ENCODE results near the gene PHYHD1. TPM values are rescaled to one million over a fixed set of nuclear protein-coding genes. Genes with fewer than 3 reads are reported as not detected.

Gene PHYHD1
- total RNA-seq, 1 donor from 2014 or later = 23.6 TPM

DNA sequence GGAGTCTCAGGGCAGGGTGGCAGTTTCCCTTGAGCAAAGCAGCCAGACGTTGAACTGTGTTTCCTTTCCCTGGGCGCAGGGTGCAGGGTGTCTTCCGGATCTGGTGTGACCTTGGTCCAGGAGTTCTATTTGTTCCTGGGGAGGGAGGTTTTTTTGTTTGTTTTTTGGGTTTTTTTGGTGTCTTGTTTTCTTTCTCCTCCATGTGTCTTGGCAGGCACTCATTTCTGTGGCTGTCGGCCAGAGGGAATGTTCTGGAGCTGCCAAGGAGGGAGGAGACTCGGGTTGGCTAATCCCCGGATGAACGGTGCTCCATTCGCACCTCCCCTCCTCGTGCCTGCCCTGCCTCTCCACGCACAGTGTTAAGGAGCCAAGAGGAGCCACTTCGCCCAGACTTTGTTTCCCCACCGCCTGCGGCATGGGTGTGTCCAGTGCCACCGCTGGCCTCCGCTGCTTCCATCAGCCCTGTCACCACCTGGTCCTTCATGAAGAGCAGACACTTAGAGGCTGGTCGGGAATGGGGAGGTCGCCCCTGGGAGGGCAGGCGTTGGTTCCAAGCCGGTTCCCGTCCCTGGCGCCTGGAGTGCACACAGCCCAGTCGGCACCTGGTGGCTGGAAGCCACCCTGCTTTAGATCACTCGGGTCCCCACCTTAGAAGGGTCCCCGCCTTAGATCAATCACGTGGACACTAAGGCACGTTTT, 3.5 kb upstream of the PHYHD1 start:
- peak; percentile 79 to 94 for TF ChIP-seq POLR2AphosphoS5 (IDR thresholded peaks at IDR 0.05; ENCODE audit: insufficient read depth in 1 of 2, low read depth in 1 of 2)
- no peak for TF ChIP-seq POLR2A (IDR thresholded peaks at IDR 0.05)
- TF ChIP-seq CTCF (IDR thresholded peaks at IDR 0.05) = no peak
- DNase-seq (ENCODE audit: extremely low spot score in 2 of 2) = no peak
- H3K4me1 ChIP-seq = peaks cover 91% of the 10 kb centered on the region
- peaks cover 0 to 13% of the 10 kb centered on the region in 2 donors for H3K36me3 ChIP-seq
- H3K27ac ChIP-seq = peak overlapping the region; percentile 96
- no peaks in the 10 kb centered on the region for H3K27me3 ChIP-seq
- H3K9me3 ChIP-seq = no peaks in the 10 kb centered on the region
- intact Hi-C loops (cut with DNase I) = no loop called here
- H3K4me3 ChIP-seq = no peak overlapping the region

GRCh38 chr9:128918921-128919320, 1.9 kb upstream of the PHYHD1 start:
- peak overlapping the region; percentile 96 for H3K27ac ChIP-seq
- no peak for TF ChIP-seq CTCF (IDR thresholded peaks at IDR 0.05)
- TF ChIP-seq POLR2AphosphoS5 (IDR thresholded peaks at IDR 0.05; ENCODE audit: insufficient read depth in 1 of 2, low read depth in 1 of 2) = no peak
- no peak for TF ChIP-seq POLR2A (IDR thresholded peaks at IDR 0.05)
- H3K27me3 ChIP-seq = no peaks in the 10 kb centered on the region
- H3K4me3 ChIP-seq = no peak overlapping the region
- DNase-seq (ENCODE audit: extremely low spot score in 2 of 2) = no peak
- no peaks in the 10 kb centered on the region for H3K9me3 ChIP-seq
- H3K4me1 ChIP-seq = peaks cover 90% of the 10 kb centered on the region
- intact Hi-C loops (cut with DNase I) = no loop called here
- peaks cover 0 to 13% of the 10 kb centered on the region in 2 donors for H3K36me3 ChIP-seq

DNA sequence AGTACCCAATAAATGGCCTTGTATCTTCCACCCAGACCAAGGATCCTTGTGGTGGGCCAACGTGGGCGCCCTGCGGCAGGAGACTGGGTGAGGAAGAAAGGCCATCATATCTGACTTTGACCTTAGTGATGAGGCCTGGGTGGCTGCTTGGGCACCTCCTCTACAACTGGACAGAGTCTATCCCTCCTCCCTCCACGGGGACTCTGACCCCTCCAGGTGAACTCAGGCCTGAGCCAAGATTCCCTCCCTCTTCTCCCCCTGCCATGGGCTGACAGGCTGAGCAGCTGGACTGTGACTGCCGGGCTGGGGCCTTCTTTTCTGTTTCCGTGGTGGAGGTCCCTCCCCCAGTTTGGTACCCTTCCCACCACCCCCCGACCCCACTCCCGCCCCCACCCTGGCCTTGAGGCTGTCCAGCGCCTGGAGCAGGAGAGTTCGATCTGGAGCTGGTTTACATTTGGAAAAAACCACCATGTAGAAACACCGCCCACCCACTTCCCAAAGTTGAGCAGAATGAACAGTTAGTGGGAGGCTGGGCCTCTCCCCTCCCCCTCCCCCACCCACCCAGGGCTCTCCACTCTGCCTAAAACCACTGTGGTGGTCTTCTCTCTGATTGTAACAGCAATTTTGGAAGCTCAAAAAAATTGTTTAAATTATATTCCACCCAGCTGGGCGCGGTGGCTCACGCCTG, 1.2 kb upstream of the PHYHD1 start:
- H3K27ac ChIP-seq = peak overlapping the region; percentile 96
- H3K9me3 ChIP-seq = no peaks in the 10 kb centered on the region
- H3K27me3 ChIP-seq = no peaks in the 10 kb centered on the region
- H3K36me3 ChIP-seq = peaks cover 0 to 13% of the 10 kb centered on the region in 2 donors
- H3K4me1 ChIP-seq = peaks cover 85% of the 10 kb centered on the region
- intact Hi-C loops (cut with DNase I) = no loop called here
- TF ChIP-seq POLR2AphosphoS5 (IDR thresholded peaks at IDR 0.05; ENCODE audit: insufficient read depth in 1 of 2, low read depth in 1 of 2) (no peak), CTCF (IDR thresholded peaks at IDR 0.05) (no peak), POLR2A (IDR thresholded peaks at IDR 0.05) (no peak)
- no peak overlapping the region for H3K4me3 ChIP-seq
- no peak for DNase-seq (ENCODE audit: extremely low spot score in 2 of 2)

GRCh38 chr9:128921881-128922763, 1.3 kb downstream of the PHYHD1 start:
- peaks cover 60% of the 10 kb centered on the region for H3K4me1 ChIP-seq
- intact Hi-C loops (cut with DNase I) = no loop called here
- no peak for DNase-seq (ENCODE audit: extremely low spot score in 2 of 2)

More at GRCh38 chr9:128921881-128922763, 1.3 kb downstream of the PHYHD1 start:
- no peak for TF ChIP-seq POLR2A (IDR thresholded peaks at IDR 0.05)
- peak; percentile 31 to 76 for TF ChIP-seq POLR2AphosphoS5 (IDR thresholded peaks at IDR 0.05; ENCODE audit: insufficient read depth in 1 of 2, low read depth in 1 of 2)
- TF ChIP-seq CTCF (IDR thresholded peaks at IDR 0.05) = peak in 1 of 3 experiments; percentile 15
- peak overlapping the region; percentile 96 for H3K27ac ChIP-seq
- peak overlapping the region; percentile 57 to 65 for H3K4me3 ChIP-seq
- H3K9me3 ChIP-seq = no peaks in the 10 kb centered on the region
- peaks cover 0 to 13% of the 10 kb centered on the region in 2 donors for H3K36me3 ChIP-seq
- H3K27me3 ChIP-seq = no peaks in the 10 kb centered on the region
